Endothelial cell of hepatic sinusoid (primary cell): Measurements from ENCODE around the gene ATP10A.

Experiments
- in situ Hi-C: cut with HindIII; loops from 2 replicates; pipeline ENCODE4 v1.10.0; 2017; ENCODE audit warnings: low sequenced_read_pairs

ATP10A gene

GRCh38 chr15:25830844-25831451 lies 32.2 kb downstream of the ATP10A start:
- in situ Hi-C loops = no loop called here

GRCh38 chr15:25829073-25829472 lies 34.1 kb downstream of the ATP10A start:
- in situ Hi-C loops = no loop called here

- in situ Hi-C loops = no loop called here
These were observed 37.9 kb downstream of the ATP10A start for GRCh38 chr15:25825207-25825606.

- in situ Hi-C loops = no loop called here
These were observed 38.5 kb downstream of the ATP10A start for GRCh38 chr15:25824618-25825017.

- in situ Hi-C loops = no loop called here
These were observed 50.3 kb downstream of the ATP10A start for GRCh38 chr15:25812845-25813244.

GRCh38 chr15:25812073-25812472 lies 51.1 kb downstream of the ATP10A start:
- in situ Hi-C loops = no loop called here

- in situ Hi-C loops = no loop called here
These were observed 51.6 kb downstream of the ATP10A start for GRCh38 chr15:25811481-25811906.

GRCh38 chr15:25810631-25811091 lies 52.5 kb downstream of the ATP10A start:
- in situ Hi-C loops = no loop called here

GRCh38 chr15:25810154-25810553 lies 53.0 kb downstream of the ATP10A start:
- in situ Hi-C loops = no loop called here

GRCh38 chr15:25807063-25807462 lies 56.1 kb downstream of the ATP10A start:
- in situ Hi-C loops = no loop called here

- in situ Hi-C loops = no loop called here
These were observed 58.1 kb downstream of the ATP10A start for GRCh38 chr15:25805031-25805430.

- in situ Hi-C loops = no loop called here
These were observed 58.7 kb downstream of the ATP10A start for GRCh38 chr15:25804451-25804850.

- in situ Hi-C loops = no loop called here
These were observed 59.6 kb downstream of the ATP10A start for GRCh38 chr15:25803541-25803940.

GRCh38 chr15:25803036-25803435 lies 60.1 kb downstream of the ATP10A start:
- in situ Hi-C loops = no loop called here

GRCh38 chr15:25802285-25802830 lies 60.8 kb downstream of the ATP10A start:
- in situ Hi-C loops = no loop called here

- in situ Hi-C loops = no loop called here
These were observed 61.4 kb downstream of the ATP10A start for GRCh38 chr15:25801586-25802284.

- in situ Hi-C loops = no loop called here
These were observed 62.2 kb downstream of the ATP10A start for GRCh38 chr15:25800761-25801515.

GRCh38 chr15:25799906-25800700 lies 63.0 kb downstream of the ATP10A start:
- in situ Hi-C loops = no loop called here

- in situ Hi-C loops = no loop called here
These were observed 64.9 kb downstream of the ATP10A start for GRCh38 chr15:25797936-25798901.

- in situ Hi-C loops = no loop called here
These were observed 65.6 kb downstream of the ATP10A start for GRCh38 chr15:25797511-25797935.
